Panc1 (cell line): ENCODE data around the gene INSYN1.

ENCODE experiments used
- CTCF ChIP-seq: fragments of 450-650 bp; IDR thresholded peaks from 2 replicates; pipeline ENCODE4 v1.5.1; 2017; ENCODE audit warnings: mild to moderate bottlenecking
- POLR2AphosphoS5 ChIP-seq: IDR thresholded peaks from 2 replicates; pipeline ENCODE4 v1.6.1; 2012; ENCODE audit warnings: mild to moderate bottlenecking, low read depth, low read length, moderate library complexity
- SIN3A ChIP-seq: IDR thresholded peaks from 2 replicates; pipeline ENCODE4 v1.6.1; 2012; ENCODE audit warnings: low read depth, mild to moderate bottlenecking, low read length, moderate library complexity, borderline replicate concordance; ENCODE audit not compliant: insufficient read depth

- TF ChIP-seq CTCF, result no peak
- TF ChIP-seq SIN3A, result no peak
- TF ChIP-seq POLR2AphosphoS5, result no peak
These were observed at the start of gene INSYN1 for GRCh38 chr15:73753250-73754130.
